SU-DHL-6 (cell line): Measurements from ENCODE around the gene EBI3.

Experiments
- H2AFZ ChIP-seq: fragments of 200-600 bp; sonication (generic); 2 replicates; pipeline ENCODE4 v1.6.1; 2014; ENCODE audit warnings: low read depth, mild to moderate bottlenecking, moderate library complexity, mixed read lengths, antibody characterized with exemption, low read length; ENCODE audit not compliant: severe bottlenecking
- H3F3A ChIP-seq: fragments of 200-600 bp; shearing (Covaris generic); 2 replicates; pipeline ENCODE4 v1.6.0; 2016; ENCODE audit warnings: antibody characterized with exemption, mild to moderate bottlenecking; ENCODE audit not compliant: insufficient read depth
- H3K27ac ChIP-seq: fragments of 200-600 bp; sonication (generic); 2 replicates; pipeline ENCODE4 v1.5.1; 2016; ENCODE audit warnings: low read depth, mild to moderate bottlenecking, low read length, moderate library complexity, mixed read lengths
- H3K27me3 ChIP-seq: fragments of 200-600 bp; sonication (generic), shearing (Covaris generic); 2 replicates; pipeline ENCODE4 v1.6.0; 2014; ENCODE audit warnings: mild to moderate bottlenecking, low read length
- H3K36me3 ChIP-seq: fragments of 200-600 bp; sonication (generic); 2 replicates; pipeline ENCODE4 v1.6.1; 2014; ENCODE audit warnings: mild to moderate bottlenecking, low read length, mixed read lengths
- H3K4me2 ChIP-seq: fragments of 300-600, 200-600 bp; shearing (Covaris generic), sonication (generic); 2 replicates; pipeline ENCODE4 v1.6.0; 2014; ENCODE audit warnings: low read length, low read depth, mild to moderate bottlenecking; ENCODE audit not compliant: poor library complexity, severe bottlenecking
- H3K4me3 ChIP-seq: fragments of 200-600 bp; sonication (generic); 2 replicates; pipeline ENCODE4 v1.5.1; 2014; ENCODE audit warnings: antibody characterized with exemption, low read length, mild to moderate bottlenecking, mixed read lengths; ENCODE audit not compliant: insufficient read depth, poor library complexity, severe bottlenecking
- H3K79me2 ChIP-seq: fragments of 200-600 bp; sonication (generic); 2 replicates; pipeline ENCODE4 v1.6.1; 2014; ENCODE audit warnings: mild to moderate bottlenecking, low read length, moderate library complexity; ENCODE audit not compliant: insufficient read depth
- H3K9ac ChIP-seq: fragments of 200-600 bp; sonication (generic); 2 replicates; pipeline ENCODE4 v1.7.0; 2014; ENCODE audit warnings: mild to moderate bottlenecking, low read length
- H3K9me2 ChIP-seq: fragments of 200-600 bp; sonication (generic); replicated peaks from 2 replicates; pipeline ENCODE4 v1.6.1; 2014; ENCODE audit warnings: low read length; ENCODE audit not compliant: insufficient read depth
- H3K9me3 ChIP-seq: fragments of 200-600 bp; sonication (generic); 2 replicates; pipeline ENCODE4 v1.6.1; 2014; ENCODE audit warnings: low read length, mixed read lengths; ENCODE audit not compliant: insufficient read depth
- H4K20me1 ChIP-seq: fragments of 200-600 bp; sonication (generic); 2 replicates; pipeline ENCODE4 v1.6.1; 2014; ENCODE audit warnings: low read depth, mild to moderate bottlenecking, antibody characterized with exemption, low read length, moderate library complexity, mixed read lengths
- CTCF ChIP-seq: fragments of 200-600 bp; sonication (generic); IDR thresholded peaks from one replicate; pipeline ENCODE4 v1.5.1; 2017; ENCODE audit warnings: antibody characterized with exemption, mild to moderate bottlenecking, low read length, moderate library complexity; ENCODE audit not compliant: insufficient read depth, poor library complexity, severe bottlenecking
- EZH2phosphoT487 ChIP-seq: fragments of 200-600 bp; sonication (generic), shearing (Covaris generic); conservative IDR thresholded peaks from 2 replicates; pipeline ENCODE4 v1.6.1; 2018; ENCODE audit warnings: mild to moderate bottlenecking, antibody characterized with exemption, low read length, moderate library complexity, mixed read lengths

EBI3 gene

GRCh38 chr19:4266253-4267000, 37.1 kb downstream of the EBI3 start:
- Histone ChIP-seq H3K27me3 (no peaks in the 10 kb centered on the region), H3K36me3 (peaks cover 2% of the 10 kb centered on the region; the same call in 1 of the 2 replicates), H3K27ac (no peak overlapping the region), H3F3A (no peaks in the 10 kb centered on the region), H3K9me2 (no peaks in the 10 kb centered on the region), H4K20me1 (no peaks in the 10 kb centered on the region), H3K9me3 (no peaks in the 10 kb centered on the region), H3K4me3 (no peak overlapping the region), H2AFZ (no peak overlapping the region), H3K9ac (no peak overlapping the region), H3K79me2 (no peaks in the 10 kb centered on the region), H3K4me2 (no peak overlapping the region)
- TF ChIP-seq CTCF, result no peak

GRCh38 chr19:4267101-4267900, 38.0 kb downstream of the EBI3 start:
- Histone ChIP-seq H4K20me1 (no peaks in the 10 kb centered on the region), H3K4me3 (no peak overlapping the region), H3K9ac (no peak overlapping the region), H3K9me3 (no peaks in the 10 kb centered on the region), H3K27ac (no peak overlapping the region), H2AFZ (no peak overlapping the region), H3K27me3 (no peaks in the 10 kb centered on the region), H3K9me2 (no peaks in the 10 kb centered on the region), H3F3A (no peaks in the 10 kb centered on the region), H3K79me2 (no peaks in the 10 kb centered on the region), H3K4me2 (no peak overlapping the region), H3K36me3 (peaks cover 2% of the 10 kb centered on the region; the same call in 1 of the 2 replicates)
- peak; percentile 58 for TF ChIP-seq CTCF
- TF ChIP-seq EZH2phosphoT487, result no peak

GRCh38 chr19:4267901-4268815, 38.8 kb downstream of the EBI3 start:
- no peak overlapping the region for H3K9ac ChIP-seq
- no peak for TF ChIP-seq CTCF
- no peak for TF ChIP-seq EZH2phosphoT487
- H3K27ac ChIP-seq, result no peak overlapping the region
- no peaks in the 10 kb centered on the region for H3K79me2 ChIP-seq
- no peak overlapping the region for H3K4me2 ChIP-seq
- no peaks in the 10 kb centered on the region for H3F3A ChIP-seq
- no peak overlapping the region for H3K4me3 ChIP-seq
- peaks cover under 1% of the 10 kb centered on the region; the same call in 1 of the 2 replicates for H3K36me3 ChIP-seq
- no peaks in the 10 kb centered on the region for H3K9me3 ChIP-seq
- H3K27me3 ChIP-seq, result no peaks in the 10 kb centered on the region
- H4K20me1 ChIP-seq, result no peaks in the 10 kb centered on the region
- no peak overlapping the region for H2AFZ ChIP-seq
- no peaks in the 10 kb centered on the region for H3K9me2 ChIP-seq
